SH-SY5Y (cell line): ENCODE measurements around the gene EPB41L3.

ENCODE experiments used
- GATA2 ChIP-seq: IDR thresholded peaks from 2 replicates; pipeline ENCODE4 v1.6.1; 2011; ENCODE audit warnings: mild to moderate bottlenecking, low read depth, low read length
- GATA3 ChIP-seq: IDR thresholded peaks from 2 replicates; pipeline ENCODE4 v1.6.1; 2011; ENCODE audit warnings: low read depth, mild to moderate bottlenecking, low read length, moderate library complexity

DNA sequence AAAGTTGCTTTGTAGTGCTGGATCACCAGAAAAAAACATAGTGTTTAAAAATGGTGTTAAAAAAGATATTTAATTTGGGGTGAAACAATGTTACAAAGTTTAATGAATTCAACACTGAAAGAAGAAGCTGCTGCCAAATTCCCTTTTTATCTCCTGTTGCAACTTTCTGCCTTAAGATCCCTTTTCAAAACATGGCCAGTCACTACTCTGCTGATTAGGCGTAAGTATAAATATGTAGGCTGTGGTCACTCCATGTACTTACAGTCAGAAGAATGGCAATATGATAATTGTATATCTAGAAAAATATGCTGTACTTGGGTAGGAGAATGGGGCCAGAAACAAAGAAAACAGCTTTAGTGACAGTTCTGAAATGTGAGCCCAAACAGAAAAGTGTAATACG lies 124.8 kb downstream of the EPB41L3 start:
- TF ChIP-seq GATA2 (no peak), GATA3 (no peak)
